NCI-H1092 (cell line): ENCODE measurements around the gene CRADD.
"Not testable (repeated sequence)": the region's sequence is repeated elsewhere in the genome, so short reads cannot be mapped to it uniquely, and the experiment has no call there.

Experiments used
- DNase-seq: peaks from one replicate; lab custom pipeline; 2025; lab: John Stamatoyannopoulos, UW

The CRADD gene

GRCh38 chr12:93782853-93783252 lies 105.7 kb downstream of the CRADD start:
- no peak for DNase-seq

GRCh38 chr12:93783832-93784231 lies 106.7 kb downstream of the CRADD start:
- DNase-seq = no peak

- no peak for DNase-seq
These were observed 107.3 kb downstream of the CRADD start for GRCh38 chr12:93784339-93785086.

- DNase-seq = no peak
These were observed 108.3 kb downstream of the CRADD start for GRCh38 chr12:93785249-93786010.

GRCh38 chr12:93786656-93787397 lies 109.7 kb downstream of the CRADD start:
- no peak for DNase-seq

- DNase-seq = no peak
These were observed 111.7 kb downstream of the CRADD start for GRCh38 chr12:93788853-93789252.

- no peak for DNase-seq
These were observed 112.6 kb downstream of the CRADD start for GRCh38 chr12:93789767-93790166.

- no peak for DNase-seq
These were observed 113.4 kb downstream of the CRADD start for GRCh38 chr12:93790472-93791152.

GRCh38 chr12:93793007-93793406 lies 115.8 kb downstream of the CRADD start:
- no peak for DNase-seq

- DNase-seq = no peak
These were observed 116.8 kb downstream of the CRADD start for GRCh38 chr12:93793983-93794382.

GRCh38 chr12:93794738-93795137 lies 117.6 kb downstream of the CRADD start:
- no peak for DNase-seq

GRCh38 chr12:93795352-93795751 lies 118.2 kb downstream of the CRADD start:
- no peak for DNase-seq

GRCh38 chr12:93796729-93797128 lies 119.6 kb downstream of the CRADD start:
- no peak for DNase-seq

- no peak for DNase-seq
These were observed 121.3 kb downstream of the CRADD start for GRCh38 chr12:93798279-93799151.

GRCh38 chr12:93801666-93802065 lies 124.5 kb downstream of the CRADD start:
- not testable (repeated sequence) for DNase-seq

- DNase-seq = no peak
These were observed 125.1 kb downstream of the CRADD start for GRCh38 chr12:93802293-93802692.

- no peak for DNase-seq
These were observed 125.7 kb downstream of the CRADD start for GRCh38 chr12:93802698-93803423.

GRCh38 chr12:93803424-93803807 lies 126.2 kb downstream of the CRADD start:
- DNase-seq = no peak

GRCh38 chr12:93804392-93805179 lies 127.4 kb downstream of the CRADD start:
- DNase-seq = no peak

GRCh38 chr12:93805736-93806141 lies 128.6 kb downstream of the CRADD start:
- DNase-seq = no peak
